ENCODE results near the gene NSG2. TPM values are rescaled to one million over a fixed set of nuclear protein-coding genes. Genes with fewer than 3 reads are reported as not detected.

Gene NSG2
- total RNA-seq, 4 donors from 2014 or later, result not detected

GRCh38 chr5:174146556-174146955 is 101.0 kb downstream of the NSG2 start:
- TF ChIP-seq CTCF (IDR thresholded peaks at IDR 0.05; ENCODE audit: low read depth), result no peak

- TF ChIP-seq CTCF (IDR thresholded peaks at IDR 0.05; ENCODE audit: low read depth), result no peak
Measured at GRCh38 chr5:174147551-174147950, 102.0 kb downstream of the NSG2 start.

GRCh38 chr5:174148721-174149120 is 103.2 kb downstream of the NSG2 start:
- no peak for TF ChIP-seq CTCF (IDR thresholded peaks at IDR 0.05; ENCODE audit: low read depth)

GRCh38 chr5:174149426-174149825 is 103.9 kb downstream of the NSG2 start:
- no peak for TF ChIP-seq CTCF (IDR thresholded peaks at IDR 0.05; ENCODE audit: low read depth)

- no peak for TF ChIP-seq CTCF (IDR thresholded peaks at IDR 0.05; ENCODE audit: low read depth)
Measured at GRCh38 chr5:174149989-174150388, 104.5 kb downstream of the NSG2 start.

GRCh38 chr5:174151599-174152181 is 106.2 kb downstream of the NSG2 start:
- no peak for TF ChIP-seq CTCF (IDR thresholded peaks at IDR 0.05; ENCODE audit: low read depth)

- no peak for TF ChIP-seq CTCF (IDR thresholded peaks at IDR 0.05; ENCODE audit: low read depth)
Measured at GRCh38 chr5:174154559-174154958, 109.1 kb downstream of the NSG2 start.

All from subcutaneous adipose tissue (tissue), 4 donors.